GM12892 (cell line): ENCODE measurements around the gene OS9.
"Not testable (repeated sequence)": the region's sequence is repeated elsewhere in the genome, so short reads cannot be mapped to it uniquely, and the experiment has no call there.

Source experiments
- DNase-seq: peaks from one replicate; pipeline ENCODE4 v3.0.0; 2011; ENCODE audit not compliant: insufficient read length
- FAIRE-seq: peaks from 2 replicates; lab custom pipeline; 2011; peaks lifted over from hg19 to GRCh38; lab: Jason Lieb, UNC
- POLR2A ChIP-seq: IDR thresholded peaks from 2 replicates; pipeline ENCODE4 v1.6.1; 2011; ENCODE audit warnings: low read depth, low read length, control low read depth
- POLR2AphosphoS5 ChIP-seq: IDR thresholded peaks from 2 replicates; pipeline ENCODE4 v1.6.1; 2011; ENCODE audit warnings: low read depth, low read length, control low read depth
- TAF1 ChIP-seq: IDR thresholded peaks from 2 replicates; pipeline ENCODE4 v1.6.1; 2011; ENCODE audit warnings: low read depth, mild to moderate bottlenecking, control low read depth, low read length, borderline replicate concordance

OS9 gene

DNA sequence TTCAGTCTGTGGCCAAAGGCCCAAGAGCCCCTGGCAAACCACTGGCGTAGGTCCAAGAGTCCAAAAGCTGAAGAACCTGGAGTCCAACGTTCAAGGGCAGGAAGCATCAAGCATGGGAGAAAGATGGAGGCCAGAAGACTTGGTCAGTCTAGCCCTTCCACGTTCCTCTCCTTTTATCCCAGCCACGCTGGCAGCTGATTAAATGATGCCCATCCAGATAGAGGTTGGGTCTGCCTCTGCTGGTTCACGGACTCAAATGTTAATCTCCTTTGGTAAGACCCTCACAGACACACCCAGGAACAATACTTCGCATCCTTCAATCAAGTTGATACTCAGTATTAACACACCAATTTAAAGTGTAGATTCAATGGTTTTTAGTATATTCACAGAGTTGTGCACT is 21.1 kb upstream of the OS9 start:
- DNase-seq = no peak
- TF ChIP-seq POLR2A (no peak), POLR2AphosphoS5 (no peak), TAF1 (no peak)
- no peak for FAIRE-seq

DNA sequence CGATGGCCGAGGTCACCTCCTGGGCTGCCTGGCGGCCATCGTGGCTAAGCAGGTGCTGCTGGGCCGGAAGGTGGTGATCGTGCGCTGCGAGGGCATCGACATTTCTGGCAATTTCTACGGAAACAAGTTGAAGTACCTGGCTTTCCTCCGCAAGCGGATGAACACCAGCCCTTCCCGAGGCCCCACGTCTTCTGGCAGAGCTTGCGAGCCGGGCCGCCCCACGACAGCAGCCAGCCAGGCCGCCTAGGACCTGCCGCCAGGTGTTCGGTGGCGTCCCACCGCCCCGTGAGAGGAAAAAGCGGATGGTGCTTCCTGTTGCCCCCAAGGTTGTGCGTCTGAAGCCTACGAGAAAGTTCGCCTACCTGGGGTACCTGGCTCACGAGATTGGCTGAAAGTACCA is 19.2 kb upstream of the OS9 start:
- DNase-seq (no peak), FAIRE-seq (no peak)
- no peak for TF ChIP-seq POLR2AphosphoS5
- no peak for TF ChIP-seq POLR2A
- no peak for TF ChIP-seq TAF1

DNA sequence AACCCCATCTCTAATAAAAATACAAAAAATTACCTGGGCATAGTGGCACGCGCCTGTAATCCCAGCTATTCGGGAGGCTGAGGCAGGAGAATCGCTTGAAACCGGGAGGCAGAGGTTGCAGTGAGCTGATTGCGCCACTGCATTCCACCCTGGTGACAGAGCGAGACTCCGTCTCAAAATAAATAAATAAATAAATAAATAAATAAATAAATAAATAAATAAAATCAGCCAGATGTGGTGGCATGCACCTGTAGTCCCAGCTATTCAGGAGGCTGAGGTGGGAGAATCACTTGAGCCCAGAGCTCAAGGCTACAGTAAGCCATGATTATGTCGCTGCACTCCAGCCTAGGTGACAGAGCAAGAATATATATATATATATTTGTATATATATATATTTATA is 16.0 kb upstream of the OS9 start:
- not testable (repeated sequence) for DNase-seq, FAIRE-seq

DNA sequence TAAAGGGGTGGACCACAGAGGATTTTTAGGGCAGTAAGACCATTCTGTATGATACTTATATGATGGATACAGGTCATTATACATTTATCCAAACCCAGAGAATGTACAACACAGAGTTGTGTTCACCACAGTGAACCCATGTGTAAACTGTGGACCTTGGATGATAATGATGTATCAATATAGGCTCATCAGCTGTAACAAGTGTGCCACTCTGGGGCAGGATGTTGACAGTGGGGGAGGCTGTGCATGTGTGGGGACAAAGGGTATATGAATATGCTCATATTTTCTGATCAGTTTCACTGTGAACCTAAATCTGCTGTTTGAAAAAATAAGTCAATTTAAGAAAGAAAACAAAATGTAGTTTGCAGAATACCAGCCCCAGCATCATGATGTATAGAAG is 14.2 kb upstream of the OS9 start:
- FAIRE-seq = no peak
- no peak for TF ChIP-seq POLR2A
- no peak for TF ChIP-seq TAF1
- TF ChIP-seq POLR2AphosphoS5 = no peak
- no peak for DNase-seq

DNA sequence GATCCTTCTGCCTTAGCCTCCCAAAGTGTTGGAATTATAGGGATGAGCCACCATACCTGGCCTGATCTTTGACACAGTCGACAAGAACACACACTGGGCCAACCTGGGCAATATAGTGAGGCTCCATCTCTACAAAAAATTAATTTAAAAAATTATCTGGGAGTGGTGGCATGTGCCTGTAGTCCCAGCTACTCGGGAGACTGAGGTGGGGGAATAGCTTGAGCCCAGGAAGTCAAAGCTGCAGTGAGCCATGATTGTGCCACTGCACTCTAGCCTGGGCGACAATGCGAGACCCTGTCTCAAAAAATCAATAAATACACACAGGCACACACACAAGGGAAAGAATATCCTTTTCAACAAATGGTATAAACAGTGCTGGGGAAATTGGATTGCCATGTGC is 6.1 kb upstream of the OS9 start:
- TF ChIP-seq TAF1 (no peak), POLR2A (no peak)
- DNase-seq (no peak), FAIRE-seq (no peak)

DNA sequence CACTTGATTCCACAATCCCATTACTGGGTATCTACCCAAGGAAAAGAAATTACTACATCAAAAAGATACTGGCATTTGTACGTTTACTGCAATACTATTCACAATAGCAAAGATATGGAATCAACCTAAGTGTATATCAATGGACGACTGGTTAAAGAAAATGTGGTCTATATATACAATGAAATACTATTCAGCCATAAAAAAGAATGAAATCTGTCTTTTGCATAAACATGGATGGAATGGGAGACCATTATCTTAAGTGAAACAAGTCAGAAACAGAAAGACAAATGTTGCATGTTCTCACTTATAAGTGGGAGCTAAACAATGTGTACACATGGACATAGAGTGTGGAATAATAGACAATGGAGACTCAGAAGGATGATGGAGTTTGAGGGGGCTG is 5.0 kb upstream of the OS9 start:
- FAIRE-seq (no peak), DNase-seq (no peak)
- TF ChIP-seq POLR2A (no peak), POLR2AphosphoS5 (no peak), TAF1 (no peak)

DNA sequence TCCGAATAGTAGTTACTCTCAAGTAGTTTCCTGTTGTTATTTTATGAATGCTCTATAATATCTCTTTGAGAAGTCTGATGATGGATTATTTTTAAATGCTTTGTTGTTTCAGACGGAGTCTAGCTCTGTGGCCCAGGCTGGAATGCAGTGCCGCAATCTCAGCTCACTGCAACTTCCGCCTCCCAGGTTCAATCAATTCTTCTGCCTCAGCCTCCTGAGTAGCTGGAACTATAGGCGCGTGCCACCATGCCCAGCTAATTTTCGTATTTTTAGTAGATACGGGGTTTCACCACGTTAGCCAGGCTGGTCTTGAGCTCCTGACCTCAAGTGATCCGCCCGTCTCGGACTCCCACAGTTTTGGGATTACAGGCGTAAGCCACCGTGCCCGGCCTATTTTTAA is 1.4 kb upstream of the OS9 start:
- TF ChIP-seq POLR2AphosphoS5 (no peak), POLR2A (no peak), TAF1 (no peak)
- FAIRE-seq = no peak

DNA sequence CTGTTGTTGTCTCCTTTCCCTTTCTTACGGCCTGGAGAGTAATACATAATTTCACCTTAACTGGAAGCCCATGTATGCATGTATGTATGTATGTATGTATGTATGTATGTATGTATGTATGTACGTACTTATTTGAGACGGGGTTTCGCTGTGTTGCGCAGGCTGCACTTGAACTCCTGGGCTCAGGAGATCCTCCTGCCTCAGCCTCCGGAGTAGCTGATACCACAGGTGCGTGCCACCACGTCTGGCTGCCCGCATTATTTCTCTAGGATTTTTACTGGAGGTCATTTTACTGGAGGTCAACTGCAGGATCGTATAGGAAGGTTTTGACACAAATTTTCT is 644 bp upstream of the OS9 start:
- peak; percentile 42 for FAIRE-seq
- no peak for DNase-seq
- TF ChIP-seq POLR2A = no peak
- no peak for TF ChIP-seq POLR2AphosphoS5
- no peak for TF ChIP-seq TAF1

More for the DNA sequence above, 1.4 kb upstream of the OS9 start:
- DNase-seq = no peak

DNA sequence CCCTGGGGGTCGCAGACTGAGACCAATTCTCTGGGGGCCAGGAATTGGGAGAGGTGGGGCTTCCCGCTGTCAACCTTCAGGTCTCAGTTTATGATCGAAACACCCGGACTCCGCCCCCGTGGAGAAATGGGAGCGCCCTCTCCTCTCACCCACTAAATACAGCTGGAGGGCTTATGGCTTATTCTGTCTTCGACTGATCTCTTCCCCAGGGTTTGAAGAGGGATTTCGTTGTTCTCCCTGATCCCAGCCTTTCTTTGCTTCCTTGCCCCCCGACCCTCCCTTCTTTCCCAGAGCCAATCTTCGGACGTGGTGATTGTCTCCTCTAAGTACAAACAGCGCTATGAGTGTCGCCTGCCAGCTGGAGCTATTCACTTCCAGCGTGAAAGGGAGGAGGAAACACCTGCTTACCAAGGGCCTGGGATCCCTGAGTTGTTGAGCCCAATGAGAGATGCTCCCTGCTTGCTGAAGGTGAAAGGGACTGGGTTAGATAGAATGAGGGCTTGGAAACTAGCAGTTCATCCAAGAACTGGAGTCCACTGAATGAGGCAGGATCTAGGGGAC is 607 bp downstream of the OS9 start:
- FAIRE-seq = no peak
- TF ChIP-seq TAF1 = no peak
- TF ChIP-seq POLR2AphosphoS5 = no peak
- no peak for TF ChIP-seq POLR2A

DNA sequence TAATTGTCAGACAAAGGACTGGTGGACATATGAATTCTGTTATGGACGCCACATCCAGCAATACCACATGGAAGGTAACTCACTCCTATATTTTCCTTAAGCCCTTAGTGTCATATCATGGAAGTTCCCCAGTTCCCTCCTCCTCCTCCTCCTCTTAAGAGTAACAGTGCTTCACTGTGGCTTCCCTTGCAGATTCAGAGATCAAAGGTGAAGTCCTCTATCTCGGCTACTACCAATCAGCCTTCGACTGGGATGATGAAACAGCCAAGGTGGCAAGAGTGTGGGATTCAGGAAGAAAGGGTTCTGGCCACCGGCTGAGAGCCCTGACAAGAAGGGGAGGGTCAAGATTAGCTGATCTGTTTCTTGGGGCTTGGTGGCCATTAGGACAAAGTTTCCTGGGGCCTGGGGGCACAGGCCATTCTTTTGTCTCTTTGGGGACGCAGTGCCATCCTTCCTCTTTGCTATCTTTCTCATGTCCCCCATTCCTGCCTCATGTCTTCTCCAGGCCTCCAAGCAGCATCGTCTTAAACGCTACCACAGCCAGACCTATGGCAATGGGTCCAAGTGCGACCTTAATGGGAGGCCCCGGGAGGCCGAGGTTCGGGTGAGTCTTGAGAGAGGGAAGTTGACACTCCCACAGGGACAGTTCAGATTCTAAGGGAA is 2.0 kb downstream of the OS9 start:
- no peak for TF ChIP-seq POLR2A
- no peak for TF ChIP-seq POLR2AphosphoS5
- no peak for DNase-seq
- FAIRE-seq = no peak

More for the DNA sequence above, 607 bp downstream of the OS9 start:
- DNase-seq = no peak

DNA sequence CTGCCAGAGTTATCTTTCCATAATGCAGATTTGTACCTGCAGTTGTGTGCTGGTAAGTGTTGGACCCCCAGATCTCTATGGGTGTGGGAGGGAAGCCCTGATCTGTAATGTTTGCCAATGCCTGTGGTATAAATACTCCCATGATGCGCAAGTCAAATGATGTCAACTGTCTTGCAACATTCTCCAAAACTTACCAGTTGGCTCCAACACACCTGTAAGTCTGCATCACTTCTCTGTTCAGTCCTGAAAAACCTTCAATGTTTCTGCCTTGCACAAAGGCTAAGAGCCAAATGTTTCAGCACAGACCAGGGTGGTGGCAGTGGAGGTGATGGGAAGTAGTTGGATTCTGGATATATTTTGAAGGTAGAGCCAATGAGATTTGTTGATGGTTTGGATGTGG is 3.1 kb downstream of the OS9 start:
- DNase-seq (no peak), FAIRE-seq (no peak)
- TF ChIP-seq POLR2A = no peak
- TF ChIP-seq POLR2AphosphoS5 = no peak
- TF ChIP-seq TAF1 = no peak

DNA sequence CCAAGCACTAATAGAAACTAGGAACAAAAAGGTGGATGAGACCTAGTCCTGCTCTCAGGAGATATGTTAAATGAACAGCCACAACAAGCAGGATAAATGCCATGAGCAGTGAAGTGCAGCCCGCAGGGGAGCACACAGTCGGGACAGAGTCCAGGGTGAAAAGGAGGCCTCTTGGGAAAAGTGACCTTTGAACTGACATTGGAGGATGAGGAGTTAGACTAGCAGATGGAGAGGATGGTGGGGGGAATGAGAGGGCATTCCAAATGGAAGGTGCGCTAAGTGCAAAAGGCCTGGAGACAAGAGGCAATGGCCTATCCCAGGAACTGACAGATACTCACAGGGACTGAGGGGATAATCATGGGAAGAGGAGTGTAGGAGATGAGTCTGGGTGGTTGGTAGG is 4.5 kb downstream of the OS9 start:
- FAIRE-seq (no peak), DNase-seq (no peak)
- TF ChIP-seq POLR2A (no peak), POLR2AphosphoS5 (no peak), TAF1 (no peak)
